Embryonic facial prominence (tissue), 1 donor: Measurements from ENCODE around the gene BYSL.
A peak's percentile ranks its signal among the peaks of the same experiment; 100 is the strongest.

ENCODE experiments used
- DNase-seq: peaks from one replicate; pipeline ENCODE4 v3.0.0-alpha.2; 2016; ENCODE audit errors: extremely low spot score

The BYSL gene, protein sequence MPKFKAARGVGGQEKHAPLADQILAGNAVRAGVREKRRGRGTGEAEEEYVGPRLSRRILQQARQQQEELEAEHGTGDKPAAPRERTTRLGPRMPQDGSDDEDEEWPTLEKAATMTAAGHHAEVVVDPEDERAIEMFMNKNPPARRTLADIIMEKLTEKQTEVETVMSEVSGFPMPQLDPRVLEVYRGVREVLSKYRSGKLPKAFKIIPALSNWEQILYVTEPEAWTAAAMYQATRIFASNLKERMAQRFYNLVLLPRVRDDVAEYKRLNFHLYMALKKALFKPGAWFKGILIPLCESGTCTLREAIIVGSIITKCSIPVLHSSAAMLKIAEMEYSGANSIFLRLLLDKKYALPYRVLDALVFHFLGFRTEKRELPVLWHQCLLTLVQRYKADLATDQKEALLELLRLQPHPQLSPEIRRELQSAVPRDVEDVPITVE

DNA sequence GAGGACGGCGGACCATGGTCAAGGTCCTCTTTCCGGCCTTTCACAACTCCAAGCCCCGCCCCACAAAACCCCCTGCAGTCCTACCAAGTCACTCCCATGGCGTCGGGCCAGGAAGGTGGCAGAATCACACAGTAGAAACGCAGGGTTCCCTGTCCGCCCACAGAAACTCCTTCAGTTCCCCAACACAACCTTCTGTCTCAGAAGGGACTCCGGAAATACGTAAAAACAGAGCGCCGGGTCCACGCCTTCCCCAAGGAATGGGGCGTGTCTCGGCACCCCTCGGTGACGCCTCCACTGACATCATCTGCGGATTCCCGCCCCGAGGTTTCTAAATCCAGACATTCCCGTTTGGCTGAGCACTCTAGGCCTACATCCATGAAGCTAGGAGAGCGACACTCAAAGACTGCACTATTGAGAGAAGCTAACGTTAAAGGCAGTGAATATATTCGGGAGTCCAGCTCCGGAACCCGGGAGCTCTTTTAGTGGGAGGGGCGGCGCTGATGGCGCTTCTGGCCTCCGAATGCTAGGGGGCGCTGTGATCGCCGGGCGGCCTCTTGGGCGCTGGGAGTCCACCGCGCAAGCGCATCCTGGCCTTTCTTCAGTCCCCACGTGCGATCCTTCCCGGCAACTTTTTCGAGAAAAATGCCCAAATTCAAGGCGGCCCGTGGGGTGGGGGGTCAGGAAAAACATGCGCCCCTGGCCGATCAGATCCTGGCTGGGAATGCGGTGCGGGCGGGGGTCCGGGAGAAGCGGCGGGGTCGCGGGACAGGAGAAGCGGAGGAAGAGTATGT lies at the start of gene BYSL, which contains the start of gene MED20:
Gene BYSL, plus strand, starts transcription at position 579 of the 791 bp plus-strand sequence. Its CDS starts 64 bp downstream, at position 643.
Gene MED20, minus strand, starts transcription at position 219 of the 791 bp plus-strand sequence. Its CDS starts 121 bp downstream, at position 98.
- peak; percentile 91 for DNase-seq

DNA sequence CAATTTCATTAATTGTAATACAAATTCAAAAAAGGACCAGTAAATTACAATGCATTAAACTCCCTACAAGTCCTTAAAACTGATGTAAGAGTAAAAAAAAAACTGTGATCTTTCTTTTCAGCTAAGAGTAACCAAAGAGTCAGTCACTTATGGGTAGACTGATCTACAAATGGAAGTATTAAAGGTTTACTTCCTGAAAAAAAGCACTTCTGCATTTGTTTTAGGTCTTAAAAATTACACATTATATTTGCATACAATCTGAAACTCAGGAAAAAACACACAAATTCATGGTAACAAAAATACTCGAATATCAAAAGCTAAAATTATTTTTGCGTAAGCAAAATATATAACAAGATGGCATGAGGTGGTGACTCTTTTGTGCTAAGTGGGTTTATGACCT lies 49.6 kb upstream of the BYSL start:
- DNase-seq, result no peak

GRCh38 chr6:41872147-41872546 lies 49.2 kb upstream of the BYSL start:
- DNase-seq, result no peak

- no peak for DNase-seq
These were observed 46.6 kb upstream of the BYSL start for GRCh38 chr6:41874741-41875140.

GRCh38 chr6:41877051-41877680 lies 44.1 kb upstream of the BYSL start:
- DNase-seq, result no peak

GRCh38 chr6:41878246-41878645 lies 43.1 kb upstream of the BYSL start:
- DNase-seq, result no peak

- no peak for DNase-seq
These were observed 42.3 kb upstream of the BYSL start for GRCh38 chr6:41878961-41879405.

GRCh38 chr6:41881506-41881905 lies 39.8 kb upstream of the BYSL start:
- DNase-seq, result no peak

- DNase-seq, result no peak
These were observed 36.3 kb upstream of the BYSL start for GRCh38 chr6:41884957-41885356.

DNA sequence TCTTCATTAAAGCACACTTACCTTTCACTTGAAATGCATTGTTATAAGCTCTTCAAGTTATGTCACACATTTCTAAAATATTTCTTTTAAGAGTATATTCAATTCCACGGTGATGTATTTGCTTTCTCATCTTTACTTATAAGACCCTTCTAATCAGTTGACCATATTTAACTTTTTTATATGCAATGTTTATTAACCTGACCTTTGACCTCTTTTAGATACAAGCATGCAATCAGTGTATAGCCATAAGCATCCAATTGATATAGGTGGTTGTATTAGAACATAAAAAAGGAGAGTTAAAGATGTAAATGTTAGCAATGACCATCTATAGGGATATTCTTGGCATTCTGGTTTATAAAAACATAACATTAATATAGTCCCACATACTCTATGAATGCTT lies 35.4 kb upstream of the BYSL start:
- no peak for DNase-seq

GRCh38 chr6:41887331-41887751 lies 34.0 kb upstream of the BYSL start:
- no peak for DNase-seq

DNA sequence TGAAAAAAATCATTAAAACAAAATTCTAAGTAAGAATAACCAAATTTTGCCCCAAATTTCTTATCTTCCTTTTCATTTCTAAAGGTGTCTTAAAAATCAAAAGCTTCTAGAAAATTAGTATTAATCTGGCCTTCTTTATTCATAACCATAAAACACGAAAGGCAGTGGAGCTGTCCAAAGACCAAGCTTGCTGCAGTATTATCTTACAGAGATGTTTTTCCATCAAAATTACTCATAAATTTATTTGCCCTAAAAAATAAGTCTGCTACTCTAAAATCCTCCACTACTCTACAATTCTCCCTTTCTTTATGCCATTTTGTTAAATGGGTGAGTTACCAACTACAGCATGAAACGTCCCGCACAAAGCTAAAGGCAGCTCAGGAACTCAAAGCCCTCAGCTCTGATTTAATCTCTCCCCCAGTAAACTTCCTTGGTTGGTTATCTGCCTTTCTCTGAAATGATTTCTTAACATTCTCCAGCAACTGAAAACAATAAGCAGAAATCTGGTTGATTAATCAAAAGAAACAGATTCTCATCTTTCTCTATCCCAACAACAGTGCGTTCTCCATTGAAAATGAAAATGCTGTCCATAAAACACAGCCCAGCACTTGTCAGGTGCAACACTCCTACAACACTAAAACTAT lies 28.3 kb upstream of the BYSL start:
- no peak for DNase-seq

DNA sequence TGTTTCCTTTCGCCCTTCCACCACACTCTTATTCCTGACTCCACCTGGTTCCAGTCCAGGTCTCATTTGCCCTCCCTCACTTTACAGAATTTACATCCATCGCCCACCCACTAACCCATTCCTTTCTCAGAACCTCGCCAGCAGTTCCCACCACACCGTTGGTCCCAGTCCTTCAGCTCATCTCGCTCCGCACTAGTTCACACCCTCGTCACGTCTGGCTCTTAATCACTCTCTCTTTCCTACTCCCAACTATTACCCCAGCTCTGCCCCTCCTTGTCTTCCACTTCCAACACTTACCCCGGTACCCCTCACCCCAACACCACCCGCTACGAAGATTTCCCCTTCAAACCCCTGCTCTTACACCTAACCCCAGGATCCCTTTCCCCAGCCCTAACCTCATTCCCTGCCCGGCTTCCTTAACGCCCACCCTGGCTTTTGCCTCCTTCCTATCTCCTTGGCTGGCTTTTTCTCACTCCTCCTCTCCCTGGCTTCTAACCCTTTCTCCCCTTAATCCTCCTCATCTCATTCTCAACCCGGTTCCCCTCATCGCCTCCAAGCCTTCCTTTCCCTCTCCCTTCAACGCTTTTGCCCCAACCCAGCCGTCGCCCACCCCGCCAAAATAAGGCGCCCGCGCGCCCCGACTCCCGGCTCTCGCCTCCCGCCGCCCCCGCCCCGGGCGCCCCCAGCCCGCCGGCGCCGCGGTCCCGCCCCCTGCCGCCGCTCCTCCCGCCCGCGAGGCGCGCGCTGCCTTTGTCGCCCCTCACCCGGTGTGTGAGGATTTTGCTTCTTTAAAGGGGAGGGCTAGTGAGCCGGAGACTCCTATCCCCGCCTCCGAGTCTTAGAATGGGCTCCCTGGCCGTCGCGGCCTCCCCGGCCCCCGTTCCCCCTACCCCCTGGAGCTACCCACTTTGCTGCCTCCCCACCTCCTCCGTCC lies 26.7 kb upstream of the BYSL start:
- DNase-seq, result no peak

- DNase-seq, result peak; percentile 88
These were observed 25.7 kb upstream of the BYSL start, which contains the start of gene USP49 for GRCh38 chr6:41895300-41896233. Gene USP49 (minus strand): TSS chr6:41895375. CDS start chr6:41806983, 88,392 bp downstream.

- DNase-seq, result no peak
These were observed 25.0 kb upstream of the BYSL start for GRCh38 chr6:41896281-41896680.

DNA sequence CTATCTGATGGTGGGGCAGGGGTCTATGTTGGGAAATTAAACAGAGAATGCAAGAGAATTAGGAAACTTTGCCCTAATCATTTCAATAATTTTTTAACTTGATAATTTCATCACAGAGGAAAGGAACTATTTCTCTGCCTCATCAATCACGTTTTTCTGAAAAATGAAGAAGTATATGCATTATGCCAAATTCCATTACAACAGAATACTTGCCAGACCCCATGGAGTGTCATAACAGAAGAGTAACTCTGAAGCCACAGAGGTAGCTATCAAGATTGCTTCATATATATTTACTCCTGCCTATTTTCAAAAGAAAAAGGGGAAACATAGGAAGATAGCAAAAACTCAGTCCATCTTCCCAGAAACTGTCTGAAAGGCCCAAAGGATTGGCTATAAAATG lies 20.4 kb upstream of the BYSL start:
- no peak for DNase-seq

GRCh38 chr6:41901882-41902519 lies 19.3 kb upstream of the BYSL start:
- DNase-seq, result no peak

GRCh38 chr6:41909727-41910126 lies 11.6 kb upstream of the BYSL start:
- DNase-seq, result no peak

- DNase-seq, result no peak
These were observed 7.0 kb upstream of the BYSL start for GRCh38 chr6:41914343-41914742.
